ENCODE results near the gene LRIF1. TPM values are rescaled to one million over a fixed set of nuclear protein-coding genes. Genes with fewer than 3 reads are reported as not detected.

Gene LRIF1
- total and polyA plus RNA-seq, 10 of the 15 experiments (the other 5 are each of a cell fraction or from before 2014, with no cell fraction given): 9.7 to 20.3 (median 15.8) TPM

- TF ChIP-seq E2F8 (IDR thresholded peaks at IDR 0.05; ENCODE audit: low read depth, partially characterized antibody): no peak
- no peak for TF ChIP-seq POLR2AphosphoS5 (IDR thresholded peaks at IDR 0.05; ENCODE audit: low read length)
- no peak for TF ChIP-seq ZBTB4 (CRISPR knock-in tag; IDR thresholded peaks at IDR 0.05)
Observed at GRCh38 chr1:110944806-110945205, 18.9 kb downstream of the LRIF1 start (continued).

- ATAC-seq (no peak), FAIRE-seq (no peak), DNase-seq (ENCODE audit: low read depth, low spot score) (no peak)
- intact Hi-C loops (cut with micrococcal nuclease; ENCODE audit: unreplicated experiment): no loop called here
- Histone ChIP-seq H3K9ac (ENCODE audit: control insufficient read depth, insufficient read depth, low read length) (no peak overlapping the region), H3K4me1 (ENCODE audit: control insufficient read depth, insufficient read depth, low read length) (no peaks in the 10 kb centered on the region), H3K9me3 (replicated peaks; ENCODE audit: control insufficient read depth, insufficient read depth, low read length) (no peaks in the 10 kb centered on the region; the same call in 1 of the 3 replicates), H3K27me3 (replicated peaks in 1 of 2; ENCODE audit: control insufficient read depth in 2 of 2, insufficient read depth in 2 of 2, low read length in 1 of 2) (no peaks in the 10 kb centered on the region), H3K27ac (ENCODE audit: control insufficient read depth, insufficient read depth) (no peak overlapping the region), H4K20me1 (ENCODE audit: control insufficient read depth, insufficient read depth) (no peaks in the 10 kb centered on the region), H3K4me3 (no peak overlapping the region), H3K79me2 (ENCODE audit: control insufficient read depth, insufficient read depth, low read length) (no peaks in the 10 kb centered on the region), H2AFZ (ENCODE audit: control insufficient read depth, low read depth, low read length) (no peak overlapping the region), H3K4me2 (ENCODE audit: control insufficient read depth, insufficient read depth) (no peak overlapping the region), H3K36me3 (ENCODE audit: control insufficient read depth in 2 of 2, insufficient read depth in 2 of 2, low read length in 1 of 2) (no peaks in the 10 kb centered on the region)
- SMC1A ChIA-PET (ENCODE audit: uncharacterized antibody, unreplicated experiment): interaction anchor here (1.1 kb wide), 1 partner anchor 12 kb away, joined by 3 read pairs; no protein-coding TSS in a partner anchor
- RAD21 ChIA-PET (ENCODE audit: unreplicated experiment): no interaction called here
- POLR2A ChIA-PET: no interaction called here
- no TSS peak for BruUV-seq (replicated peaks)
- WGBS (ENCODE audit: insufficient coverage, insufficient replicate concordance, low lambda C conversion rate, missing lambda C conversion rate): 50% methylated on average over 1 of the region's 1 CpG
- in situ Hi-C loops (cut with MboI): no loop called here
- CTCF ChIA-PET: interaction anchor here (0.7 kb wide), 2 partner anchors 38 to 79 kb away, joined by 3 read pairs; no protein-coding TSS in a partner anchor
- TF ChIP-seq HDAC6 (IDR thresholded peaks at IDR 0.05; ENCODE audit: unreplicated experiment) (no peak), ZBTB40 (IDR thresholded peaks at IDR 0.05; ENCODE audit: borderline replicate concordance) (no peak), MAX (IDR thresholded peaks at IDR 0.05; ENCODE audit: low read depth, low read length) (no peak), SIX5 (IDR thresholded peaks at IDR 0.05; ENCODE audit: low read depth, low read length, severe bottlenecking) (no peak)
- TF ChIP-seq, protein P1, sequence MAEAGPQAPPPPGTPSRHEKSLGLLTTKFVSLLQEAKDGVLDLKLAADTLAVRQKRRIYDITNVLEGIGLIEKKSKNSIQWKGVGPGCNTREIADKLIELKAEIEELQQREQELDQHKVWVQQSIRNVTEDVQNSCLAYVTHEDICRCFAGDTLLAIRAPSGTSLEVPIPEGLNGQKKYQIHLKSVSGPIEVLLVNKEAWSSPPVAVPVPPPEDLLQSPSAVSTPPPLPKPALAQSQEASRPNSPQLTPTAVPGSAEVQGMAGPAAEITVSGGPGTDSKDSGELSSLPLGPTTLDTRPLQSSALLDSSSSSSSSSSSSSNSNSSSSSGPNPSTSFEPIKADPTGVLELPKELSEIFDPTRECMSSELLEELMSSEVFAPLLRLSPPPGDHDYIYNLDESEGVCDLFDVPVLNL (IDR thresholded peaks at IDR 0.05; ENCODE audit: low read depth, low read length): no peak
Observed at GRCh38 chr1:110936567-110936966, 27.2 kb downstream of the LRIF1 start.

Data from GM12878 (cell line).